Measurements from ENCODE around the gene WNT3. TPM values are rescaled to one million over a fixed set of nuclear protein-coding genes. Genes with fewer than 3 reads are reported as not detected.

Gene WNT3
- total RNA-seq, 2 experiments from 2014 or later: 0.10 TPM; not detected in 1

- CTCF ChIA-PET: interaction anchor here (0.5 to 0.6 kb wide), 2 partner anchors 535 to 1066 kb away, joined by 3 read pairs; no protein-coding TSS in a partner anchor
- POLR2A ChIA-PET: interaction anchor here (0.6 kb wide), 1 partner anchor 663 kb away, joined by 6 read pairs; no protein-coding TSS in a partner anchor
Observed at GRCh38 chr17:46742565-46743270, 75.8 kb downstream of the WNT3 start.

GRCh38 chr17:46741122-46741730, 77.3 kb downstream of the WNT3 start:
- ChIA-PET CTCF (no interaction called here), POLR2A (no interaction called here)

DNA sequence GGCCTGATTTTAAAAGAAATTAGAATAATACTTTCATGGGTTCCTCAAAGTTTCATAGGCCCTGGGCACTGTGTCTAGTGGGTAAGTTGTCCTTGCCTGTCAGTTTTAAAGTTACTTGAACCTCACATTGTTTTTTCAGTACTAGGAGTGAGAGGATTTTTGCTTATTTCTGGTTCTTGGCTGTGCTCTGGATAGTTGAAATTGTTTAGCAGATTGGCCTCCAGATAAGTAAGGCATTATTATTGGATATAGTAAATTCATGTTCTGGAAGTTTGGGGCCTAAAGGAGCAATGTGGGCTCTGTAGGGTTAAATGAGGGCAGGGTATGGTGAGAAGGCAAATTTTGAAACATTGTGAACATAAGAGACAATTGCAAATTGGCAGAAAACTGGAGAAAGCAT, 78.5 kb downstream of the WNT3 start:
- ChIA-PET CTCF (no interaction called here), POLR2A (no interaction called here)

DNA sequence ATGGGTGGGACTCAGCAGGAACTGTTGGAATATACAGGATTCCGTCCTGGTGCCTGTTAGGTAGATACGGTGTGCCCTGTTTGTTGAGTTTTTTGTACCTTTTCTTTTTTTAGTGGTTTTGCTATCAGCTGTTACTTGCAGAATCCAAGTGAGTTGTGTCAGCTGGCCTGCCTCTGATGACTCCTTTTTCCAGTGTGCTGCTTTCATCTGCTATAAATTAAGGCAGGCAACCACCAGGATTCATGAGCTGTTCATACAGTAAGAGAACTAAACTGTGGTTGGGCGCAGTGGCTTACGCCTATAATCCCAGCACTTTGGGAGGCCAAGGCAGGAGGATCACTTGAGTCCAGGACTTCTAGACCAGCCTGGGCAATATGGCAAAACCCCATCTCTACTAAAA, 79.9 kb downstream of the WNT3 start:
- ChIA-PET CTCF (interaction anchor here (0.7 kb wide), 1 partner anchor 789 kb away, joined by 4 read pairs; no protein-coding TSS in a partner anchor), POLR2A (no interaction called here)

DNA sequence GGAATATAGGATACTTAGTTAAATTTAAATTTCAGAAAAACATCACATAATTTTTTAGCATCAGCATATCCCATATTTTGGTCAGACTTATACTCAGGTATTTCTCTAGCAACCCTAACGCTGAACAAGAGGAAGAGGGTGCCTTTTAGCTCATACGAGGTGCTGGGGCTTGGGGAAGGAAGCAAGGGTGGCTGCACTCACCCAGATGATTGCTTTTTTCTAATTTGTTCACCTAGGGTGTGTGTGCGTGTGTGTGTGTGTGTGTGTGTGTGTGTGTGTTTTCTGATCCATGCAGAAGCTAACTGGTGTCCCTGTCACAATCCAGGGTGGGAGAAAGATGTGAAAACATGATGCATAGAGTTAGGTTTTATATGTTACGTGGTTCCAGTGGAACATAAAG, 81.2 kb downstream of the WNT3 start:
- POLR2A ChIA-PET: no interaction called here
- CTCF ChIA-PET: no interaction called here

GRCh38 chr17:46736100-46736499, 82.4 kb downstream of the WNT3 start:
- ChIA-PET CTCF (no interaction called here), POLR2A (no interaction called here)

DNA sequence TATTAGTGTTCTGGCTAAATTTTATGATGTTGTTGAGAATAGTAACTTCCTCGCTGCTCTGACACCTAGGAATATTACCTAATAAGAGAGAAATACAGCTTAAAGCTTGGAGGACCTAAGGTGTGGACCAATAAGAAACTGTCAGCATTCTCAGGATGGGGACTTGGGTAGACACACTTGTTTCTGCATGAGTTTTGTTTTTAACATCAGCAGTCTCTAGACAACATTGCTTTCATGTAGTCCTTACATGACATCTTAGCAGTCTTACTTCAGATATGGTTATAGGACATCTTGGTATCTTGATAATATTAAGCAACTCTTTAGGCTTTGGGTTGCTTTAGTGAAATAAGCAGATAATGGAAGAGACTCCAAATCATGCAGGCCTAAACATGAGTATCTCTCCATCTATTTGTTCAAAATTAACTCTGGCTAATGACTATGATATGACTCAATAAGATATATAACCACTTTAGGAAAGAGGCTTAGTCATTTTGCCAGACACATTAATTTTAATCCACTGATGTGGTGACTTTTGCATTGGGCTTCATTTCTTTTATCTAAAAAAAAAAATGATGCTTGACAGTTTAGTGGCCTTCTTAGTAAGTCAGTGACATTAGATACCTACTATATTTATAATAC, 84.5 kb downstream of the WNT3 start:
- CTCF ChIA-PET: no interaction called here
- POLR2A ChIA-PET: no interaction called here

GRCh38 chr17:46732754-46733398, 85.6 kb downstream of the WNT3 start:
- CTCF ChIA-PET: no interaction called here
- POLR2A ChIA-PET: no interaction called here

GRCh38 chr17:46732160-46732559, 86.3 kb downstream of the WNT3 start:
- ChIA-PET POLR2A (no interaction called here), CTCF (interaction anchor here (0.8 kb wide), 1 partner anchor 209 kb away, joined by 3 read pairs; no protein-coding TSS in a partner anchor)

GRCh38 chr17:46730679-46731078, 87.8 kb downstream of the WNT3 start:
- ChIA-PET POLR2A (no interaction called here), CTCF (no interaction called here)

GRCh38 chr17:46730026-46730425, 88.5 kb downstream of the WNT3 start:
- CTCF ChIA-PET: no interaction called here
- POLR2A ChIA-PET: no interaction called here

DNA sequence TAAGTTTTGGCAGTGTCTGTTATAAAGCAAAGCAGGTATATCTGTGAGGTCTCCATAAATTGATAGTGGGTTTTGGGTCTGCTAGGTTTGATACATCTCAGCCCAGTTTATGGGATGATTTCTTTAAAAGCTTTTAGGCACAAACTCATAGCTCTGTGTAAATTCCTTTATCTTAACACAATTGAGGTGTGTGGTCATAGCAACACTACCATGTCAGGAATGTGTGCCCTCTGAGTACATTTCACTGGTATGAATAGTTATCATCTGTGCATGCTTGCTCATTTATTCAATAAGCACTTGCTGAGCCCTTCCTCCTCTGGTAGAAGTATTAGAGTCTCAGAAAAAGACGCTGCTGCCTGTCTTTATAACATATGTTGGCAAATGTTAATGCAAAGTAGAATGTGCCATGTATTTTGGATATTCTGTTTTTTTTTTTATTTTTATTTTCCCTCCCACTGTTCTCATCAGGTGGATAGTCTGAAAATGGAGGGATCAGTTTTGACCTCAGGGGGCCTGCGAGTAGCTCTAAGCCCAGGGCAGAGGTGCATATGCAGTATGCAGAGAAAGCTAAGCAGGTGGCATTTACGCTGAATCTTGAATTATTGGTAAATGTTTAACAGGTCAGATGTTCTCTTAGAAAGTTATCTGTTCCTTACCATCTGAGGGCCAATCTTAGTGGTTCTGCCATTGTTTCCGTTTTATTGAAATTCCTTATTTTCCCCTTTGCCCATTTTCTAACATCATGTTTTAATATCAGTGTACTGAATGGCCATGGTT, 90.7 kb downstream of the WNT3 start:
- POLR2A ChIA-PET: no interaction called here
- CTCF ChIA-PET: no interaction called here

GRCh38 chr17:46726206-46726605, 92.3 kb downstream of the WNT3 start:
- ChIA-PET CTCF (interaction anchor here (1.3 kb wide), 1 partner anchor 109 kb away, joined by 4 read pairs; no protein-coding TSS in a partner anchor), POLR2A (interaction anchor here (0.6 kb wide), 1 partner anchor 537 kb away, joined by 3 read pairs; no protein-coding TSS in a partner anchor)

- ChIA-PET CTCF (no interaction called here), POLR2A (no interaction called here)
Observed at GRCh38 chr17:46722662-46723285, 95.7 kb downstream of the WNT3 start.

GRCh38 chr17:46720408-46720807, 98.1 kb downstream of the WNT3 start:
- POLR2A ChIA-PET: no interaction called here
- CTCF ChIA-PET: no interaction called here

GRCh38 chr17:46719891-46720290, 98.6 kb downstream of the WNT3 start:
- ChIA-PET POLR2A (no interaction called here), CTCF (no interaction called here)

DNA sequence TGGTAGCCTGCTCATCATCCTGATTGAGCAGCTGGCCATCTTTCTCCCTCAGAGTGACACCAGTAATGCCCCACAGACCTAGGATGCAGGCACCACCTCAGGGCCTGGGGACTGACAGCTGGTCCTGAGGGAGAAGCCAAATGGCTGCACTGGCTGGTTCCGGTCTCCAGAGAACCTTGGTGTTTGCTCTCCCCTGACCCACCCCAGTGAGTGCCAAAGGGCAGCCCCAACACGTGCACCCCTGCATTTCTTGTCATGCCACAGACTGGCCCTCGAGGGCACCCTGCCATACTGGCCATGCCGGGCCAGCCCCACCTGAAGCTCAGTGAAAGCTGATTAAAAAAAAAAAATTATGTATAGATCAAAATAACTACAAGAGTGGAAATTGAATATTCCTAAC, 100.5 kb downstream of the WNT3 start:
- POLR2A ChIA-PET: no interaction called here
- CTCF ChIA-PET: no interaction called here

Measured in activated CD8-positive, alpha-beta memory T cell treated with anti-CD3 and anti-CD28 coated beads for 36 hours (primary cell).